Fibroblast of lung (primary cell): ENCODE data around the gene YJEFN3. TPM values are rescaled to one million over a fixed set of nuclear protein-coding genes. Genes with fewer than 3 reads are reported as not detected.

Source experiments
- DNase-seq, 2 donors: peaks; one replicate each; pipeline versions ENCODE4 v3.0.0 to v3.0.0-alpha.2; 2010; ENCODE audit warnings: low read depth in 2 of 2
- H2AFZ ChIP-seq: 2 replicates; pipeline ENCODE4 v1.5.1; 2012; ENCODE audit warnings: low read length, control low read depth, inconsistent platforms
- H3K27ac ChIP-seq: 2 replicates; pipeline ENCODE4 v1.5.1; 2011; ENCODE audit warnings: low read length, control low read depth; ENCODE audit not compliant: insufficient read depth
- H3K27me3 ChIP-seq: 2 replicates; pipeline ENCODE4 v1.5.1; 2011; ENCODE audit warnings: mild to moderate bottlenecking, low read length; ENCODE audit not compliant: control insufficient read depth, insufficient read depth
- H3K36me3 ChIP-seq: 2 replicates; pipeline ENCODE4 v1.5.1; 2011; ENCODE audit warnings: low read length; ENCODE audit not compliant: control insufficient read depth, insufficient read depth
- H3K4me1 ChIP-seq: 2 replicates; pipeline ENCODE4 v1.5.1; 2011; ENCODE audit warnings: low read length; ENCODE audit not compliant: control insufficient read depth, insufficient read depth; ENCODE audit errors: extremely low read depth
- H3K4me2 ChIP-seq: 2 replicates; pipeline ENCODE4 v1.5.1; 2011; ENCODE audit warnings: low read length, control low read depth; ENCODE audit not compliant: insufficient read depth; ENCODE audit errors: extremely low read depth
- H3K4me3 ChIP-seq, 4 experiments: fragments of 200-600 bp in 1 of 4; sonication (generic) in 1 of 4; replicated peaks in 1 of 4; 2 replicates each; pipeline ENCODE4 v1.5.1; 2011 to 2016; ENCODE audit warnings: low read length in 4 of 4, low read depth in 3 of 4, mild to moderate bottlenecking in 3 of 4, control low read depth in 2 of 4, inconsistent platforms in 1 of 4, mixed read lengths in 1 of 4; ENCODE audit not compliant: insufficient read depth in 1 of 4; ENCODE audit errors: control extremely low read depth in 1 of 4
- H3K79me2 ChIP-seq: 2 replicates; pipeline ENCODE4 v1.5.1; 2012; ENCODE audit warnings: mild to moderate bottlenecking, low read length, inconsistent platforms; ENCODE audit not compliant: control insufficient read depth, insufficient read depth
- H3K9ac ChIP-seq: 2 replicates; pipeline ENCODE4 v1.5.1; 2011; ENCODE audit warnings: mild to moderate bottlenecking, low read length, control low read depth; ENCODE audit not compliant: insufficient read depth
- H3K9me3 ChIP-seq: 2 replicates; pipeline ENCODE4 v1.5.1; 2012; ENCODE audit warnings: low read depth, low read length; ENCODE audit not compliant: control insufficient read depth, insufficient read depth
- H4K20me1 ChIP-seq: 2 replicates; pipeline ENCODE4 v1.5.1; 2011; ENCODE audit warnings: low read length; ENCODE audit not compliant: control insufficient read depth, insufficient read depth; ENCODE audit errors: extremely low read depth
- EZH2 ChIP-seq: IDR thresholded peaks from 2 replicates; pipeline ENCODE4 v1.5.1; 2012; ENCODE audit warnings: low read length, control low read depth, mild to moderate bottlenecking; ENCODE audit errors: missing control alignments
- polyA plus RNA-seq, 2 donors: library from polyadenylated mRNA; depleted of rRNA in 1 of 2; stranded (reverse) in 1 of 2; unstranded in 1 of 2; fragments of >200 nt; gene quantifications; 2 replicates each; pipeline ENCODE4 v1.2.1, GENCODE V29; 2011 to 2012; ENCODE audit warnings: missing spikeins in 1 of 2
- total RNA-seq: library from RNA; depleted of rRNA; stranded (reverse); fragments of >200 nt; gene quantifications from 2 replicates; pipeline ENCODE4 v1.2.1, GENCODE V29; 2014
- TF ChIP-seq, protein P1 (sequence below), 2 donors: IDR thresholded peaks in 1 of 2; conservative IDR thresholded peaks in 1 of 2; 1 replicate in 1 of 2; 2 replicates in 1 of 2; pipeline ENCODE4 v1.5.1; 2011 to 2012; ENCODE audit warnings: low read length in 2 of 2, control low read depth in 1 of 2, inconsistent platforms in 1 of 2, low read depth in 1 of 2, mild to moderate bottlenecking in 1 of 2

YJEFN3 gene
- total and polyA plus RNA-seq, 2 donors (not counting 1 experiment from before 2014, with no cell fraction given): 0.50 to 0.62 TPM

DNA sequence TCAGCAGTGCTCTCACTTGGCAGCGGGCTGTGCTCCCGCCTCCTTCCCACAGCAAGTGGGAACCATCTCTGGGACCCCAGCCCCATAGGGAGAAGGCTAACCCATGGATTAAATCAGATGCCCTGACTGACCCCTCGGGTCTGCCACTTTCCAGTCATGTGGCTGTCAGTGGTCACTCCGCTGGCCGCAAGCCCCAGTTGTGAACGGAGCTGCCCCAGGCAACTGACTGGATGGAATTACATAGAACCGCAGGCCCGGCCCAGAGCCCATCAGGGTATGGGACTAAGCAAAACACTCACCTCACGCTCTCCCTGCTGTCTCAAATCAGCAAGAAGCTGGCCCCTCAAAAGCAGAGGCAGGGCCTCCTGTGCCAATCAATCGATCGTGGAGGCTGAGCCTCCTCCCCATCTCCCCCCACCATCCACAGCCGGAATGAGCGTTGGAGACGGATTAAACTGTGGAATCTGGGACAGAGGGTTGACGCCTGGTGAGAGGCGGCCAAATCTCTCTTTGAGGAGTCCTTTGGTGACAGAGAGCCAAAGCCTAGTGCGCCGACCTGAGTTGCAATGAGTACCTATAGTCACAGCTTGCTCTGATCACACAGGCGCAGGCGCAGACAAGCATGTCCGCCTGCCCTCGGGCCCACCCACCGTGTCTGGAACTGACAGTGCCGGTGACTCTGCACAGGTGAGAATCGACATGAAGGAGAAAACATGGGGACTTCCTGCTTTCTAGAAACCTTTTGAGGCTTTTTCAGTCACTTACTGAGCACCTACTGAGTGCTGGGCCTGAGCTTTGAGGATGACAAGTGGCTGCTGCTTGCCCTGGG lies 51.0 kb downstream of the YJEFN3 start:
- Histone ChIP-seq H3K27me3 (no peaks in the 10 kb centered on the region), H3K79me2 (no peaks in the 10 kb centered on the region), H3K9me3 (no peaks in the 10 kb centered on the region), H2AFZ (no peak overlapping the region), H4K20me1 (no peaks in the 10 kb centered on the region), H3K36me3 (no peaks in the 10 kb centered on the region), H3K4me1 (no peaks in the 10 kb centered on the region), H3K4me3 (no peak overlapping the region), H3K4me2 (no peak overlapping the region), H3K27ac (no peak overlapping the region), H3K9ac (no peak overlapping the region)
- TF ChIP-seq, protein P1, sequence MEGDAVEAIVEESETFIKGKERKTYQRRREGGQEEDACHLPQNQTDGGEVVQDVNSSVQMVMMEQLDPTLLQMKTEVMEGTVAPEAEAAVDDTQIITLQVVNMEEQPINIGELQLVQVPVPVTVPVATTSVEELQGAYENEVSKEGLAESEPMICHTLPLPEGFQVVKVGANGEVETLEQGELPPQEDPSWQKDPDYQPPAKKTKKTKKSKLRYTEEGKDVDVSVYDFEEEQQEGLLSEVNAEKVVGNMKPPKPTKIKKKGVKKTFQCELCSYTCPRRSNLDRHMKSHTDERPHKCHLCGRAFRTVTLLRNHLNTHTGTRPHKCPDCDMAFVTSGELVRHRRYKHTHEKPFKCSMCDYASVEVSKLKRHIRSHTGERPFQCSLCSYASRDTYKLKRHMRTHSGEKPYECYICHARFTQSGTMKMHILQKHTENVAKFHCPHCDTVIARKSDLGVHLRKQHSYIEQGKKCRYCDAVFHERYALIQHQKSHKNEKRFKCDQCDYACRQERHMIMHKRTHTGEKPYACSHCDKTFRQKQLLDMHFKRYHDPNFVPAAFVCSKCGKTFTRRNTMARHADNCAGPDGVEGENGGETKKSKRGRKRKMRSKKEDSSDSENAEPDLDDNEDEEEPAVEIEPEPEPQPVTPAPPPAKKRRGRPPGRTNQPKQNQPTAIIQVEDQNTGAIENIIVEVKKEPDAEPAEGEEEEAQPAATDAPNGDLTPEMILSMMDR (conservative IDR thresholded peaks at IDR 0.05 in 1 of 2, IDR thresholded peaks at IDR 0.05 in 1 of 2; ENCODE audit: low read depth in 1 of 2, low read length in 2 of 2): no peak
- TF ChIP-seq EZH2: no peak
- DNase-seq: no peak

DNA sequence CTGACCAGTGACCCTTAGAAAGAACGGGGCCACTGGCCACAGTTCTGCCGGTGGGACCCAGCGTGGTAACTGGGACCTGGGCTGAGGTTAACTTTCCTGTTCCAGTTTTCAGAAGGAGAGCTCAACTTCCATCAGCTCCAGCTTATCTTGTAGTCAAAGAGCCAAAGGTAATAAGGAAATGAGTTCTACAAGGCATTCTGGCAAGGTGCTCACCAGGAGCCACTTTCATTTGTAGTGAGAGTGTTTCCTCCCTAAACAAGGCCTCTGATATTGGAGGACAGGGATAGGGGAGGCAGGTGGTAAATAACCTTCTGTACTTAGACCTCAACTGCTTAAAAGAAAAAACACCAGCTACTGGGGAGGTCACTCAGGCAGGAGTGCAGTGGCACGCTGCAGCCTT lies 51.7 kb downstream of the YJEFN3 start:
- no peak overlapping the region for H3K4me3 ChIP-seq
- TF ChIP-seq, protein P1 (conservative IDR thresholded peaks at IDR 0.05 in 1 of 2, IDR thresholded peaks at IDR 0.05 in 1 of 2; ENCODE audit: low read depth in 1 of 2, low read length in 2 of 2): no peak
- TF ChIP-seq EZH2: no peak
- H3K27me3 ChIP-seq: no peaks in the 10 kb centered on the region
- no peaks in the 10 kb centered on the region for H3K36me3 ChIP-seq
- no peaks in the 10 kb centered on the region for H3K79me2 ChIP-seq
- no peak overlapping the region for H3K27ac ChIP-seq
- H3K9ac ChIP-seq: no peak overlapping the region
- no peaks in the 10 kb centered on the region for H3K9me3 ChIP-seq
- no peaks in the 10 kb centered on the region for H4K20me1 ChIP-seq
- no peaks in the 10 kb centered on the region for H3K4me1 ChIP-seq
- no peak overlapping the region for H2AFZ ChIP-seq
- no peak for DNase-seq
- H3K4me2 ChIP-seq: no peak overlapping the region

DNA sequence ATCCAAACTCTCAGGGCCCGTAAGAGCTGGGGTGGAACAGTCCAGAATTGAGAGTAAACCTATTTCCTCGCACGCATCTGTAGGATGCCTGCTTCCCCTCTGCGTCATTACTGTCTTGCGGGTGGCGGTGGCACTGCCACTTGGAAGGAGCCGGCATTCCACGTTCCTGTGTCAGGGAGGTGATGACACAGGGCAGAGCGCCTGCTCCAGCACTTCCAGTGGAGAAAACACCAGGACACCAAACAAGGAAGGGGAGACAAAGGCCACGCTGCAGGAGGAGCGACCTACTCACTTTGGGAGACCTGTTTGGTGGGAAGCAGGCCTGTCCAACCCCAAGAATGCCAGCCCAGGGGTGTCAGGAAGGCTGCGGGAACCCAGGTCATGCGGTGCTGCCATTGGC lies 52.7 kb downstream of the YJEFN3 start:
- H3K79me2 ChIP-seq: no peaks in the 10 kb centered on the region
- H3K36me3 ChIP-seq: no peaks in the 10 kb centered on the region
- no peak overlapping the region for H3K4me3 ChIP-seq
- H3K27ac ChIP-seq: no peak overlapping the region
- DNase-seq: no peak
- no peaks in the 10 kb centered on the region for H3K27me3 ChIP-seq
- no peak overlapping the region for H3K4me2 ChIP-seq
- no peak overlapping the region for H3K9ac ChIP-seq
- no peaks in the 10 kb centered on the region for H3K9me3 ChIP-seq
- H4K20me1 ChIP-seq: no peaks in the 10 kb centered on the region
- H2AFZ ChIP-seq: no peak overlapping the region
- no peaks in the 10 kb centered on the region for H3K4me1 ChIP-seq
- TF ChIP-seq, protein P1 (conservative IDR thresholded peaks at IDR 0.05 in 1 of 2, IDR thresholded peaks at IDR 0.05 in 1 of 2; ENCODE audit: low read depth in 1 of 2, low read length in 2 of 2): no peak
- no peak for TF ChIP-seq EZH2
